NCI-H1436 treated with DMSO at 0.1 percent for 48 hours (cell line): ENCODE data around the gene RHOT1.

Experiments
- DNase-seq: peaks from one replicate; lab custom pipeline; 2025; lab: John Stamatoyannopoulos, UW

Gene RHOT1

DNA sequence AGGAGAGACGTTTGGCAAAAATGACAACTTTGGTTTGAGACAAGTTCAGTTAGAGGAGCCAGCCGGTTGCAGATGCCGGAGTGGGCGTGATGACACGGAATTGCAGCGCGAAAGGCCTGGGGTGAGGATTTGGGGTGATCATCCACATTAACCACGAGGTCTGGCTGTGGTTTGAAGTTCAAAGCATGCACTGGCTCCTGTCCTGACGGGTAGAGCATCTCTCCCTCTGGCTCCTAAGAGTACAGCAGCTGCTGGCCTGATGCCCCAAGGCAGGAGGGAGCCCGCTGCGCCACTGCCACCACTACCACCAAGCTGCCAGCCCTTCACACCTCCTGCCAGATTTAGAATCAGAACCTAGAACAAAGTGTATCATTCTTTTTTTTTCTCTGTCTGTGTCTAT lies 127.1 kb downstream of the RHOT1 start:
- no peak for DNase-seq

DNA sequence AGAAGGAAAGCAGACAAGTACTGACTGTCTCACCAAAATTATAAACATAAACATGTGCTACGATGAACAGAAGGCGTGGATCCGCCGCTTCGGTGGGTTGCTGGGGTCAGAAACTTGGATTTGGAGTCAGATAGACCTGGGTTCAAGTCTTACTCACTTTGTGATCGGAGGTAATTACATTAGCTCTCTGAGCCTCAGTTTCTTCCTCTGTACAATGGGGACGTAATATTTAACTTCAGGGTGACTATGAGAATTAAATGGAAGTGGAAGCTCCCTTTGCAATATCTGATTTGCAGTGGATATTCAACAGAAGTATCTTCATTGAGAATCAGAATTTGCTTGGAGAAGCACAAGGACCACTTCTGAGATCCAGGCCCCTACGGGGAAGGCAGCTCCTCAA lies 129.5 kb downstream of the RHOT1 start:
- no peak for DNase-seq

DNA sequence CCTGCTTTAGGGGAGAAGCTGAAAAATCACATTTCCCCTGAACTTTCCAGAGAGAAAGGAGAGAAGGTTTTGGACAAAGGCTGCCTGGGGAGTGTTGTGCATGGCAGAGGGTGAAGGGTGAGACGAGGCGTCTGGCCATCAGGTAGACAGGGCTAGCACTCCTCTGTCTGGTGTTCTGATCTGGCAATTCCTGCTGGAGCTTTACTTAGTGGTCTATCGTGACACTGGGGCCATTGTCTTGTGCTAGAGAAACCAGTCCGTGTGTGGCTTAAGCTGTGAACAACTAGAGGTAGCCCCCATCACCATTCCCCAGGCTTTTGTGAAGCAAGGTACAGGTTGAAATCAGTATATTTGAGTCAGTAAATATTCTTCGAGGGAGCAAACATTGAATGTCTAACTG lies 131.8 kb downstream of the RHOT1 start:
- DNase-seq = no peak

DNA sequence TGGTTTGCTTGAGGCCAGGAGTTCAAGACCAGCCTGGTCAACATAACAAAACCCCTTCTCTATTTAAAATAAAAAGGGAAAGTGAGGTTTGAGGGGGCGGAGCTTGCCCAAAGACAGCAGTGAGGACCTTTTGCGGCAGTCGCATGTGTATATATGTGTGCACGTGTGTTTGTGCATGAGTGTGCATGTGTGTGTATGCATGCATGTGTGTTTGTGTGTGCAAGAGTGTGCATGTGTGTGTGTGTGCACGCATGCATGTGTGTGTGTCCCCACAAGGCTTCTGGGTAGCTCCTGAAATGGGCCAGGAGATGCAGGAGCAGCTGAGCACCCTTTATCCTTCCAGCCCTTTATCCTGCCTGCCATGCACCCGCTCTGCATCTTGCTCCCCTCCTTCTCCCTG lies 132.3 kb downstream of the RHOT1 start:
- no peak for DNase-seq
